Mesenchymal stem cell (in vitro differentiated cells and primary cell): ENCODE measurements around the gene MYT1.
"Not testable (repeated sequence)": the region's sequence is repeated elsewhere in the genome, so short reads cannot be mapped to it uniquely, and the experiment has no call there.

Experiments used
- DNase-seq: peaks from one replicate; pipeline ENCODE4 v3.0.0-alpha.2; 2013
- H2AFZ ChIP-seq: one replicate; pipeline ENCODE4 v1.6.1; 2013; ENCODE audit warnings: low read depth, mild to moderate bottlenecking, control low read depth, inconsistent platforms, low read length, moderate library complexity
- H2AK5ac ChIP-seq: 2 replicates; pipeline ENCODE4 v1.6.1; 2013; ENCODE audit warnings: low read length, moderate library complexity, mild to moderate bottlenecking, inconsistent platforms; ENCODE audit not compliant: severe bottlenecking
- H2BK120ac ChIP-seq: one replicate; pipeline ENCODE4 v1.6.1; 2013; ENCODE audit warnings: low read depth, mild to moderate bottlenecking, inconsistent platforms, low read length, moderate library complexity
- H2BK12ac ChIP-seq, 2 experiments: one replicate each; pipeline ENCODE4 v1.6.1; 2013; ENCODE audit warnings: inconsistent platforms in 2 of 2, low read length in 2 of 2, mild to moderate bottlenecking in 2 of 2, moderate library complexity in 2 of 2, control low read depth in 1 of 2
- H2BK15ac ChIP-seq: one replicate; pipeline ENCODE4 v1.6.1; 2013; ENCODE audit warnings: mild to moderate bottlenecking, low read depth, inconsistent platforms; ENCODE audit not compliant: poor library complexity, severe bottlenecking
- H2BK5ac ChIP-seq: 2 replicates; pipeline ENCODE4 v1.6.1; 2013; ENCODE audit warnings: low read depth, mild to moderate bottlenecking, low read length, control low read depth, inconsistent platforms; ENCODE audit not compliant: poor library complexity, severe bottlenecking
- H3K14ac ChIP-seq, 2 experiments: one replicate each; pipeline ENCODE4 v1.6.1; 2013; ENCODE audit warnings: inconsistent platforms in 2 of 2, low read length in 2 of 2, control low read depth in 1 of 2, mild to moderate bottlenecking in 1 of 2, moderate library complexity in 1 of 2
- H3K18ac ChIP-seq, 2 experiments: one replicate each; pipeline ENCODE4 v1.6.1; 2013; ENCODE audit warnings: inconsistent platforms in 2 of 2, low read length in 2 of 2, control low read depth in 1 of 2, low read depth in 1 of 2, mild to moderate bottlenecking in 1 of 2
- H3K23ac ChIP-seq, 2 experiments: one replicate each; pipeline ENCODE4 v1.6.1; 2013; ENCODE audit warnings: inconsistent platforms in 2 of 2, low read length in 2 of 2, mild to moderate bottlenecking in 2 of 2, moderate library complexity in 2 of 2, control low read depth in 1 of 2
- H3K27ac ChIP-seq: 2 replicates; pipeline ENCODE4 v1.5.1; 2013; ENCODE audit warnings: mild to moderate bottlenecking, moderate library complexity, low read length, control low read depth, inconsistent platforms; ENCODE audit not compliant: poor library complexity, severe bottlenecking
- H3K27me3 ChIP-seq, 2 experiments: 2 replicates each; pipeline versions ENCODE4 v1.6.1 to v1.7.0; 2013; ENCODE audit warnings: low read length in 2 of 2, mild to moderate bottlenecking in 2 of 2, moderate library complexity in 2 of 2, control low read depth in 1 of 2, inconsistent platforms in 1 of 2; ENCODE audit not compliant: control insufficient read depth in 1 of 2, insufficient read depth in 1 of 2
- H3K36me3 ChIP-seq, 2 experiments: 2 replicates each; pipeline versions ENCODE4 v1.6.1 to v1.7.0; 2013; ENCODE audit warnings: low read length in 2 of 2, control low read depth in 1 of 2, inconsistent platforms in 1 of 2, low read depth in 1 of 2, mild to moderate bottlenecking in 1 of 2; ENCODE audit not compliant: insufficient read depth in 2 of 2, control insufficient read depth in 1 of 2
- H3K4ac ChIP-seq, 2 experiments: one replicate each; pipeline ENCODE4 v1.6.1; 2013; ENCODE audit warnings: inconsistent platforms in 2 of 2, low read length in 2 of 2, mild to moderate bottlenecking in 2 of 2, moderate library complexity in 2 of 2, control low read depth in 1 of 2, low read depth in 1 of 2
- H3K4me1 ChIP-seq: 2 replicates; pipeline ENCODE4 v1.6.1; 2013; ENCODE audit warnings: low read depth, low read length, control low read depth; ENCODE audit not compliant: control insufficient read depth, insufficient read depth
- H3K4me2 ChIP-seq: 2 replicates; pipeline ENCODE4 v1.6.1; 2013; ENCODE audit warnings: low read length, mild to moderate bottlenecking, inconsistent platforms; ENCODE audit not compliant: poor library complexity, severe bottlenecking
- H3K4me3 ChIP-seq, 2 experiments: 2 replicates each; pipeline versions ENCODE4 v1.5.1 to v1.7.0; 2013; ENCODE audit warnings: low read length in 2 of 2, mild to moderate bottlenecking in 2 of 2, control low read depth in 1 of 2, low read depth in 1 of 2; ENCODE audit not compliant: insufficient read depth in 1 of 2
- H3K79me1 ChIP-seq: replicated peaks from 2 replicates; pipeline ENCODE4 v1.6.1; 2013; ENCODE audit warnings: mild to moderate bottlenecking, control low read depth, low read length, inconsistent platforms; ENCODE audit not compliant: poor library complexity, severe bottlenecking
- H3K9ac ChIP-seq: 2 replicates; pipeline ENCODE4 v1.7.0; 2013; ENCODE audit warnings: mild to moderate bottlenecking, low read length, moderate library complexity
- H3K9me3 ChIP-seq: 2 replicates; pipeline ENCODE4 v1.7.0; 2013; ENCODE audit warnings: mild to moderate bottlenecking, low read length; ENCODE audit not compliant: control insufficient read depth
- H4K8ac ChIP-seq: one replicate; pipeline ENCODE4 v1.6.1; 2013; ENCODE audit warnings: inconsistent platforms, mild to moderate bottlenecking, low read length, moderate library complexity
- H4K91ac ChIP-seq: one replicate; pipeline ENCODE4 v1.6.1; 2013; ENCODE audit warnings: mild to moderate bottlenecking, low read length, inconsistent platforms
- WGBS: methylation state at CpG from one replicate; pipeline ENCODE4 v1.1.7; 2013; ENCODE audit warnings: mixed read lengths; 5-methylcytosine and 5-hydroxymethylcytosine counted together

MYT1 gene

DNA sequence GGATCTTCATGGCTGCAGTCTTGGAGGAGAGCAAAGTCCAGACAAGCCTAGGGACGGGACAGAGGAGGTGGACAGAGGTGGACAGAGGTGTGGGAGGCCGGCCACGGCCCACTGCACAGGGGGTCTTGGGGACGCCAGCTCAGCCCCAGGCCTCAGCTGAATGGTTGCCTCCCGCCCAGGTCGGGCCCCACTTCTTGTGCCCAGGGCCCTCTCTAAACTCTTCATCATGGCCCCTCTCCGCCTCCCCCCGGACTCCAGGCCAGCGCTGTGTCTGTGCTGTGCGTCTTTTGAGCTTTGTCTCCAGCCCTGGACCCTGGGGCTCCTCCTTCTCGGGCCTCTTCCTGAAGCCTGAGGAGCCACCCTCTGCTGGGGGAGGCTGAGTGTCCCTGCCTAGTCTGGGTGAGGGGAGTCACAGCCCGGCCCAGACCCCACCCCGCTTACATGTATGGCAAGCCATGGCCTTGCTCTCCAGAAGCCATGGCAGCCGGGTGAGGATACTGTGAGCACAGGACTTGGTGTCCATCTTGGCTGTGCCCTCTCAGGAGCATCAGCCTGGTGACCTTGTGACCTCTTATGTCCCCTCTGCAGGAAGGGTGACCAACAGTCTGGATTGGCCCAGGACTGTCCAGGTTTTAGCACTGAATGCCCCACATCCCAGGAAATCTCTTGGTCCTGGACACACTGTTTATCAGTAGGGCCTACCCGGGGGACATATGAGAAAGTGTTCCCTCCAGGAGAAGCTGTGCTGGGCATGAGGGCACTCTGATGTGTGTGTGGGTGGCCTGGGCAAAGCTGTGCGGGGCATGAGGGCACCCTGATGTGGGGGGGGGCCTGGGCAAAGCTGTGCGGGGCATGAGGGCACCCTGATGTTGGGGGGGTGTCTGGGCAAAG is 47.5 kb upstream of the MYT1 start:
- no peak overlapping the region for H2BK120ac ChIP-seq
- H3K23ac ChIP-seq: no peak overlapping the region
- DNase-seq: no peak
- no peaks in the 10 kb centered on the region for H3K9me3 ChIP-seq
- 83% methylated on average over 15 of the region's 17 CpGs for WGBS
- no peak overlapping the region for H4K91ac ChIP-seq
- no peak overlapping the region for H3K27ac ChIP-seq
- H3K18ac ChIP-seq: no peak overlapping the region
- peaks cover 8% of the 10 kb centered on the region for H3K4me1 ChIP-seq
- no peak overlapping the region for H3K4me3 ChIP-seq
- no peak overlapping the region for H3K4ac ChIP-seq
- peaks cover 38 to 71% of the 10 kb centered on the region in 2 experiments for H3K27me3 ChIP-seq
- no peaks in the 10 kb centered on the region for H3K79me1 ChIP-seq
- no peak overlapping the region for H3K4me2 ChIP-seq
- H2BK15ac ChIP-seq: no peak overlapping the region
- no peak overlapping the region for H2AK5ac ChIP-seq
- no peak overlapping the region for H4K8ac ChIP-seq
- no peak overlapping the region for H2BK12ac ChIP-seq
- no peak overlapping the region for H3K14ac ChIP-seq
- no peak overlapping the region for H2BK5ac ChIP-seq
- no peaks in the 10 kb centered on the region for H3K36me3 ChIP-seq
- no peak overlapping the region for H3K9ac ChIP-seq
- no peak overlapping the region for H2AFZ ChIP-seq

DNA sequence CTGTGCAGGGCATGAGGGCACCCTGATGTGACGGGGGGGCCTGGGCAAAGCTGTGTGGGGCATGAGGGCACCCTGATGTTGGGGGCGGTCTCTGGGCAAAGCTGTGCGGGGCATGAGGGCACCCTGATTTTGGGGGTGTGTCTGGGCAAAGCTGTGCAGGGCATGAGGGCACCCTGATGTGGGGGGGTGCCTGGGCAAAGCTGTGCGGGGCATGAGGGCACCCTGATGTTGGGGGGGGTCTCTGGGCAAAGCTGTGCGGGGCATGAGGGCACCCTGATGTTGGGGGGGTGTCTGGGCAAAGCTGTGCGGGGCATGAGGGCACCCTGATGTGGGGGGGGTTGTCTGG is 46.8 kb upstream of the MYT1 start:
- not testable (repeated sequence) for DNase-seq, H2BK12ac ChIP-seq, H2BK120ac ChIP-seq, H3K4ac ChIP-seq, H3K4me3 ChIP-seq, H3K14ac ChIP-seq, H3K9me3 ChIP-seq, H2BK15ac ChIP-seq, H2BK5ac ChIP-seq, H4K8ac ChIP-seq, H3K4me1 ChIP-seq, H3K23ac ChIP-seq, H2AFZ ChIP-seq, H3K4me2 ChIP-seq, H4K91ac ChIP-seq, H3K27ac ChIP-seq, H2AK5ac ChIP-seq, H3K18ac ChIP-seq, H3K79me1 ChIP-seq, H3K36me3 ChIP-seq, H3K9ac ChIP-seq
- H3K27me3 ChIP-seq: peaks cover 41 to 71% of the 10 kb centered on the region in 2 experiments
- WGBS: 40% methylated on average over 1 of the region's 6 CpGs

DNA sequence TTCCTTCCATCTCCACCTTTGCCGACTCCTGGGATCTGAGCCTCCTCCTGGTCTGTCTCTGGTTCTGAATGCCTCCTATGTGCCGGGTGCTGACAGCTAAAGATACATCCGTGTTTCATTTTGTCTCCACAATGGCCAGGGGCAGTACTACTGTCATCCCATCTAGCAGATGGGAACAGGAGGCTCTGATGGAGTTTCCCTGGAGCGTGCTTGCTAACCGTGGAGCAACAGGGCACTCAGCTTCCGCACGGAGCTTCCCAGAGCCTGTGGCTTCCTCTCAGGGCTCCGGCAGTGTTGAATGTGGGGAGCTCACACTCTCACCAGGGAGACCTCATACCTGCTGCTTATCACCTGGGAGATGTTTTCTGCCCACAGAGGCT is 45.0 kb upstream of the MYT1 start:
- Histone ChIP-seq H3K9me3 (no peaks in the 10 kb centered on the region), H2AK5ac (no peak overlapping the region), H3K4me2 (no peak overlapping the region), H4K91ac (no peak overlapping the region), H3K4me1 (peaks cover 8% of the 10 kb centered on the region), H2AFZ (no peak overlapping the region), H3K18ac (no peak overlapping the region), H3K79me1 (no peaks in the 10 kb centered on the region), H3K36me3 (no peaks in the 10 kb centered on the region), H3K27me3 (peaks cover 41 to 65% of the 10 kb centered on the region in 2 experiments), H4K8ac (no peak overlapping the region), H2BK5ac (no peak overlapping the region), H2BK12ac (no peak overlapping the region), H2BK120ac (no peak overlapping the region), H3K14ac (no peak overlapping the region), H3K9ac (no peak overlapping the region), H3K27ac (no peak overlapping the region), H3K4ac (no peak overlapping the region), H2BK15ac (no peak overlapping the region), H3K4me3 (no peak overlapping the region), H3K23ac (no peak overlapping the region)
- no peak for DNase-seq
- 82% methylated on average over 8 of the region's 8 CpGs for WGBS

DNA sequence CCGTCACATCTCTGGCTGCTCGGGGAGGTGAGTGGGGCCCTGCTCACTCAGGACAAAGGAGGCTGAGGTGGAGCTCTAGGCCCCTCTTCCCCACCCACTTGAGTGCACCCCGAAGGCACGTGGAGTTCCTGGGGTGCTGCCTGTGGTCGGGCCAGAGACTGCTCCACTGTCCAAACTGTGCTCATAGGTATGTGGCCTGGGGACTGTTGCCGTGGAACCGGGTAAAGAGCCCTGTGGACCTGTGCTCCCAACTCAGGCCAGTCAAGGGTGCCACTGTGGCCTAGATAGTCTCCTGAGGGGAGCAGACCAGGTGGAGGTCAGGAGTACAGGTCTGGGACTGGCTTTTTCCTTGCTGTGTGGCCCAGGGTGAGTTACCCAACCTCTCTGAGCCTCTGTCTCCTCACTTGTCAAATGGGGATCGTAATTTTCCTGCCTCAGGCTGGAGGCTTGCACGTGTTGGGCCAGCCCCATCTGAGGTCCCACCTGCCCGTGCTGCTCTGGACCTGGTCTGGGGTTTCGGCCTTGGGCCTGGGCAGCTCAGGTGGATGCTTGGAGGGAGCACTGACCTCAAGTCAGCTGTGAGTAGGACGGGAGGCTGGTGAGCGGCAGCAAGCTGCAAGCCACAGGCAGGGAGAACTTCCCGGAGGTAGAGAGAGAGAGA is 44.4 kb upstream of the MYT1 start:
- Histone ChIP-seq H2BK15ac (no peak overlapping the region), H2BK120ac (no peak overlapping the region)
- 73% methylated on average over 13 of the region's 14 CpGs for WGBS

More for the DNA sequence above, 44.4 kb upstream of the MYT1 start:
- H4K91ac ChIP-seq: no peak overlapping the region
- no peak overlapping the region for H2BK12ac ChIP-seq
- no peaks in the 10 kb centered on the region for H3K79me1 ChIP-seq
- peak overlapping the region; percentile 59 for H4K8ac ChIP-seq
- H3K4me2 ChIP-seq: no peak overlapping the region
- no peak overlapping the region for H2AK5ac ChIP-seq
- no peak overlapping the region for H3K18ac ChIP-seq
- no peak overlapping the region for H2BK5ac ChIP-seq
- peaks cover 8% of the 10 kb centered on the region for H3K4me1 ChIP-seq
- no peak overlapping the region for H3K14ac ChIP-seq
- H3K4ac ChIP-seq: no peak overlapping the region
- no peak overlapping the region for H3K4me3 ChIP-seq
- no peak overlapping the region for H3K23ac ChIP-seq
- no peak overlapping the region for H2AFZ ChIP-seq
- no peaks in the 10 kb centered on the region for H3K36me3 ChIP-seq
- no peak overlapping the region for H3K9ac ChIP-seq
- no peaks in the 10 kb centered on the region for H3K9me3 ChIP-seq
- no peak overlapping the region for H3K27ac ChIP-seq
- peaks cover 35 to 64% of the 10 kb centered on the region in 2 experiments for H3K27me3 ChIP-seq
- no peak for DNase-seq
